A549 (cell line): ENCODE results near the gene SLC11A1. TPM values are rescaled to one million over a fixed set of nuclear protein-coding genes. Genes with fewer than 3 reads are reported as not detected.

Experiments used
- ATAC-seq, 2 experiments: fragments of 200-7000 bp in 1 of 2; fragments of >200 bp in 1 of 2; cut with Nextera tagmentation in 1 of 2; cut with Tn5 transposase in 1 of 2; 3 replicates each; pipeline versions ENCODE4 v1.8.0 to v1.9.1; 2018 to 2020; ENCODE audit warnings: mild to moderate bottlenecking in 1 of 2, moderate library complexity in 1 of 2
- CTCF ChIA-PET: fragments of 300-600 bp; sonication (Branson Sonifier 250); formaldehyde crosslinking; extraction: SDS; loops from one replicate; lab custom pipeline; 2021; ENCODE audit warnings: antibody characterized with exemption, inconsistent platforms; lab: Yijun Ruan, JAX
- POLR2A ChIA-PET: fragments of 350-600 bp; formaldehyde crosslinking; extraction: SDS; loops from one replicate; lab custom pipeline; 2021; ENCODE audit warnings: antibody characterized with exemption, inconsistent platforms; lab: Yijun Ruan, JAX
- DNase-seq, 2 experiments: peaks; one replicate each; pipeline versions ENCODE4 v3.0.0 to v3.0.0-alpha.2; 2011 to 2016; ENCODE audit warnings: low read depth in 1 of 2, low spot score in 1 of 2
- FAIRE-seq: peaks from 2 replicates; lab custom pipeline; 2011; peaks lifted over from hg19 to GRCh38; lab: Jason Lieb, UNC
- H3K27ac ChIP-seq, 2 experiments: fragments of >200 bp; sonication (Bioruptor Twin); formaldehyde crosslinking; 3 replicates each; pipeline ENCODE4 v1.5.1; 2016 to 2017
- H3K4me1 ChIP-seq: fragments of >200 bp; sonication (Bioruptor Twin); formaldehyde crosslinking; 3 replicates; pipeline ENCODE4 v1.6.1; 2016
- H3K4me2 ChIP-seq: fragments of >200 bp; sonication (Bioruptor Twin); formaldehyde crosslinking; 3 replicates; pipeline ENCODE4 v1.6.1; 2016
- H3K4me3 ChIP-seq: fragments of >200 bp; sonication (Bioruptor Twin); formaldehyde crosslinking; 3 replicates; pipeline ENCODE4 v1.5.1; 2016
- H3K9me3 ChIP-seq: fragments of >200 bp; sonication (Bioruptor Twin); formaldehyde crosslinking; 3 replicates; pipeline ENCODE4 v1.6.1; 2016
- BCL3 ChIP-seq: fragments of >200 bp; sonication (Bioruptor Twin); formaldehyde crosslinking; IDR thresholded peaks from 3 replicates; pipeline ENCODE4 v1.6.1; 2016
- CBX2 ChIP-seq: fragments of 200-600 bp; sonication (generic); IDR thresholded peaks from 2 replicates; pipeline ENCODE4 v1.6.1; 2016; ENCODE audit warnings: low read depth, mild to moderate bottlenecking, borderline replicate concordance
- CBX8 ChIP-seq: fragments of 200-600 bp; sonication (generic); IDR thresholded peaks from 2 replicates; pipeline ENCODE4 v1.6.1; 2016
- CEBPB ChIP-seq, 2 experiments: fragments of >200 bp in 1 of 2; sonication (Bioruptor Twin) in 1 of 2; formaldehyde crosslinking in 1 of 2; IDR thresholded peaks; 2 replicates each; pipeline ENCODE4 v1.6.1; 2012 to 2016
- CHD2 ChIP-seq: fragments of 150-350 bp; IDR thresholded peaks from 2 replicates; pipeline ENCODE4 v1.6.1; 2014; ENCODE audit warnings: low read length; ENCODE audit not compliant: partially characterized antibody
- CTCF ChIP-seq: fragments of >200 bp; sonication (Bioruptor Twin); formaldehyde crosslinking; IDR thresholded peaks from 3 replicates; pipeline ENCODE4 v1.5.1; 2016
- EHMT2 ChIP-seq: fragments of 200-600 bp; sonication (generic); IDR thresholded peaks from 2 replicates; pipeline ENCODE4 v1.6.1; 2016; ENCODE audit warnings: antibody characterized with exemption, low read depth, mild to moderate bottlenecking, moderate library complexity
- FOSB ChIP-seq: fragments of 250-450 bp; sonication (Bioruptor Pico); IDR thresholded peaks from 2 replicates; pipeline ENCODE4 v1.5.0; 2020; ENCODE audit warnings: mild to moderate bottlenecking, moderate library complexity
- FOSL2 ChIP-seq, 2 experiments: fragments of 450-650 bp in 1 of 2; fragments of >200 bp in 1 of 2; sonication (Bioruptor Twin) in 1 of 2; formaldehyde crosslinking; IDR thresholded peaks; 2 replicates each; pipeline versions ENCODE4 v1.5.0 to v1.6.1; 2016 to 2020; ENCODE audit warnings: mild to moderate bottlenecking in 1 of 2, moderate library complexity in 1 of 2
- HDAC2 ChIP-seq: fragments of 200-600 bp; sonication (generic); IDR thresholded peaks from 2 replicates; pipeline ENCODE4 v1.6.1; 2016
- JUN ChIP-seq, 2 experiments: fragments of >200 bp; sonication (Bioruptor Twin); formaldehyde crosslinking; IDR thresholded peaks; 2 replicates in 1 of 2; 3 replicates in 1 of 2; pipeline ENCODE4 v1.6.1; 2016 to 2017
- KDM1A ChIP-seq: fragments of 200-600 bp; sonication (generic); IDR thresholded peaks from 2 replicates; pipeline ENCODE4 v1.6.1; 2016; ENCODE audit warnings: low read depth, mild to moderate bottlenecking
- MAFK ChIP-seq: fragments of 450-650 bp; IDR thresholded peaks from 2 replicates; pipeline ENCODE4 v1.6.1; 2014; ENCODE audit not compliant: partially characterized antibody
- MAX ChIP-seq: IDR thresholded peaks from 2 replicates; pipeline ENCODE4 v1.6.1; 2012
- MYC ChIP-seq: IDR thresholded peaks from 2 replicates; pipeline ENCODE4 v1.6.1; 2012; ENCODE audit warnings: mild to moderate bottlenecking, inconsistent platforms, low read length, improper control_type of control experiment, borderline replicate concordance
- NPAS2 ChIP-seq: fragments of 250-450 bp; sonication (Bioruptor Pico); IDR thresholded peaks from 2 replicates; pipeline ENCODE4 v1.8.0; 2022; ENCODE audit warnings: mild to moderate bottlenecking, moderate library complexity, borderline replicate concordance
- NR3C1 ChIP-seq: fragments of >200 bp; sonication (Bioruptor Twin); formaldehyde crosslinking; IDR thresholded peaks from 3 replicates; pipeline ENCODE4 v1.6.1; 2017
- PHF8 ChIP-seq: fragments of 200-600 bp; sonication (generic); IDR thresholded peaks from 2 replicates; pipeline ENCODE4 v1.6.1; 2016; ENCODE audit warnings: low read depth, mild to moderate bottlenecking, antibody characterized with exemption, moderate library complexity, borderline replicate concordance
- POLR2A ChIP-seq: IDR thresholded peaks from 2 replicates; pipeline ENCODE4 v1.6.1; 2012; ENCODE audit warnings: mild to moderate bottlenecking, low read length
- POLR2AphosphoS2 ChIP-seq: conservative IDR thresholded peaks from 2 replicates; pipeline ENCODE4 v1.6.1; 2012; ENCODE audit warnings: low read length, improper control_type of control experiment, inconsistent platforms
- RAD21 ChIP-seq, 2 experiments: fragments of >200 bp in 1 of 2; sonication (Bioruptor Twin) in 1 of 2; formaldehyde crosslinking in 1 of 2; IDR thresholded peaks in 1 of 2; conservative IDR thresholded peaks in 1 of 2; 2 replicates in 1 of 2; 3 replicates in 1 of 2; pipeline ENCODE4 v1.6.1; 2012 to 2018; ENCODE audit warnings: inconsistent platforms in 1 of 2
- RCOR1 ChIP-seq: fragments of 150-350 bp; IDR thresholded peaks from 2 replicates; pipeline ENCODE4 v1.6.1; 2014; ENCODE audit warnings: antibody characterized with exemption, low read length, low read depth
- RNF2 ChIP-seq: fragments of 200-600 bp; sonication (generic); IDR thresholded peaks from 2 replicates; pipeline ENCODE4 v1.6.1; 2016; ENCODE audit warnings: low read depth, mild to moderate bottlenecking, antibody characterized with exemption, moderate library complexity, borderline replicate concordance
- SREBF2 ChIP-seq: fragments of 450-650 bp; IDR thresholded peaks from 2 replicates; pipeline ENCODE4 v1.6.1; 2014; ENCODE audit warnings: mild to moderate bottlenecking, moderate library complexity
- ZNF302 ChIP-seq: fragments of 250-450 bp; sonication (Bioruptor Pico); IDR thresholded peaks from 2 replicates; pipeline ENCODE4 v1.9.0; 2021; ENCODE audit warnings: inconsistent platforms, mild to moderate bottlenecking, moderate library complexity
- WGBS: methylation state at CpG from one replicate; pipeline ENCODE4 v1.1.6; 2017; ENCODE audit errors: missing lambda C conversion rate; 5-methylcytosine and 5-hydroxymethylcytosine counted together
- polyA plus RNA-seq, 4 experiments: library from polyadenylated mRNA; depleted of rRNA in 3 of 4; stranded (reverse); fragments of >200 nt; fragmentation: RNase III in 1 of 4; extraction: RNeasy Plus Mini Kit Qiagen cat#74134 plus additional on column Dnase treatment in 1 of 4; gene quantifications; 2 replicates in 3 of 4; 3 replicates in 1 of 4; pipeline ENCODE4 v1.2.3, GENCODE V29; 2011 to 2017
- TF ChIP-seq, protein P1 (sequence below): fragments of 250-450 bp; sonication (Bioruptor Pico); IDR thresholded peaks from 2 replicates; pipeline ENCODE4 v1.5.0; 2021; ENCODE audit warnings: mild to moderate bottlenecking, moderate library complexity, borderline replicate concordance
- TF ChIP-seq, protein P2 (sequence below): fragments of 150-350 bp; IDR thresholded peaks from 2 replicates; pipeline ENCODE4 v1.6.1; 2014; ENCODE audit warnings: low read depth, mild to moderate bottlenecking, low read length
- TF ChIP-seq, protein P3 (sequence below): fragments of 250-450 bp; sonication (Bioruptor Pico); IDR thresholded peaks from 2 replicates; pipeline ENCODE4 v1.5.0; 2020; ENCODE audit warnings: low read depth, mild to moderate bottlenecking, moderate library complexity

The SLC11A1 gene
- polyA plus RNA-seq, 2 of the 4 experiments (the other 2 are of a cell fraction) = 0.18 to 0.52 TPM

GRCh38 chr2:218432676-218433365 is 50.7 kb downstream of the SLC11A1 start:
- no peak for ATAC-seq
- POLR2A ChIA-PET = no interaction called here
- no peak for FAIRE-seq

DNA sequence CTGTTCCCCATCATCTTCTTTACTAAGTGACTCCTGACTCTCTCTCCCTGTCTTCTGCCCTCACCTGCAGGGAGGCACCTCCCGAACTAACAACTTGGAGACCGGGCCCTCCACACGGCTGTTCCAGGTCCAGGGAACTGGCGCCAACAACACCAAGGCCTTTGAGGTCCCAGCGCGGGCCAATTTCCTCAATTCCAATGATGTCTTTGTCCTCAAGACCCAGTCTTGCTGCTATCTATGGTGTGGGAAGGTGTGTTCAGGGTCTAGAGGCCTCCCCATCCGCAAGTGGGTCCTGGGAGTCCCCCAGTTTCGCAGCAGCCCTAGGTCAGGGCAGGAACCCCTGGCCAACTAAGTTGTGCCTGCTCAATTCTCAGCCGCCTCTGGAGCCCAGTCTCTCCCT is 52.4 kb downstream of the SLC11A1 start:
- H3K9me3 ChIP-seq = no peaks in the 10 kb centered on the region
- ChIA-PET CTCF (no interaction called here), POLR2A (no interaction called here)
- ATAC-seq = no peak
- no peak overlapping the region for H3K4me3 ChIP-seq
- no peaks in the 10 kb centered on the region for H3K4me1 ChIP-seq
- TF ChIP-seq FOSB (CRISPR knock-in tag) = no peak
- no peak for TF ChIP-seq MAFK
- TF ChIP-seq, protein P1, sequence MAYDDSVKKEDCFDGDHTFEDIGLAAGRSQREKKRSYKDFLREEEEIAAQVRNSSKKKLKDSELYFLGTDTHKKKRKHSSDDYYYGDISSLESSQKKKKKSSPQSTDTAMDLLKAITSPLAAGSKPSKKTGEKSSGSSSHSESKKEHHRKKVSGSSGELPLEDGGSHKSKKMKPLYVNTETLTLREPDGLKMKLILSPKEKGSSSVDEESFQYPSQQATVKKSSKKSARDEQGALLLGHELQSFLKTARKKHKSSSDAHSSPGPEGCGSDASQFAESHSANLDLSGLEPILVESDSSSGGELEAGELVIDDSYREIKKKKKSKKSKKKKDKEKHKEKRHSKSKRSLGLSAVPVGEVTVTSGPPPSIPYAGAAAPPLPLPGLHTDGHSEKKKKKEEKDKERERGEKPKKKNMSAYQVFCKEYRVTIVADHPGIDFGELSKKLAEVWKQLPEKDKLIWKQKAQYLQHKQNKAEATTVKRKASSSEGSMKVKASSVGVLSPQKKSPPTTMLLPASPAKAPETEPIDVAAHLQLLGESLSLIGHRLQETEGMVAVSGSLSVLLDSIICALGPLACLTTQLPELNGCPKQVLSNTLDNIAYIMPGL (CRISPR knock-in tag) = no peak
- no peak for TF ChIP-seq RCOR1
- no peak for TF ChIP-seq KDM1A
- no peak for TF ChIP-seq RAD21 (conservative IDR thresholded peaks at IDR 0.05 in 1 of 2, IDR thresholded peaks at IDR 0.05 in 1 of 2)
- TF ChIP-seq RNF2 = no peak
- TF ChIP-seq CHD2 = no peak
- TF ChIP-seq, protein P2, sequence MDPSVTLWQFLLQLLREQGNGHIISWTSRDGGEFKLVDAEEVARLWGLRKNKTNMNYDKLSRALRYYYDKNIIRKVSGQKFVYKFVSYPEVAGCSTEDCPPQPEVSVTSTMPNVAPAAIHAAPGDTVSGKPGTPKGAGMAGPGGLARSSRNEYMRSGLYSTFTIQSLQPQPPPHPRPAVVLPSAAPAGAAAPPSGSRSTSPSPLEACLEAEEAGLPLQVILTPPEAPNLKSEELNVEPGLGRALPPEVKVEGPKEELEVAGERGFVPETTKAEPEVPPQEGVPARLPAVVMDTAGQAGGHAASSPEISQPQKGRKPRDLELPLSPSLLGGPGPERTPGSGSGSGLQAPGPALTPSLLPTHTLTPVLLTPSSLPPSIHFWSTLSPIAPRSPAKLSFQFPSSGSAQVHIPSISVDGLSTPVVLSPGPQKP = no peak
- TF ChIP-seq CTCF = no peak
- no peak for TF ChIP-seq SREBF2
- no peak for TF ChIP-seq MYC
- DNase-seq = no peak
- FAIRE-seq = no peak
- no peak overlapping the region for H3K4me2 ChIP-seq
- H3K27ac ChIP-seq = no peak overlapping the region
- 93% methylated on average over 9 of the region's 9 CpGs for WGBS

More at GRCh38 chr2:218432676-218433365, 50.7 kb downstream of the SLC11A1 start:
- no peaks in the 10 kb centered on the region for H3K9me3 ChIP-seq
- no peaks in the 10 kb centered on the region for H3K4me1 ChIP-seq
- H3K4me3 ChIP-seq = no peak overlapping the region
- no peak overlapping the region for H3K27ac ChIP-seq
- TF ChIP-seq, protein P2 = no peak
- TF ChIP-seq FOSL2 (IDR thresholded peaks at IDR 0.05) (no peak), FOSL2 (CRISPR knock-in tag; IDR thresholded peaks at IDR 0.05) (no peak), BCL3 (no peak), ZNF302 (CRISPR knock-in tag) (no peak), MAX (no peak), POLR2AphosphoS2 (no peak), CHD2 (no peak), CEBPB (IDR thresholded peaks at IDR 0.05) (no peak), HDAC2 (no peak), PHF8 (no peak), NR3C1 (no peak), CBX8 (no peak), EHMT2 (no peak), NPAS2 (CRISPR knock-in tag) (no peak), JUN (IDR thresholded peaks at IDR 0.05) (no peak), RAD21 (conservative IDR thresholded peaks at IDR 0.05 in 1 of 2, IDR thresholded peaks at IDR 0.05 in 1 of 2) (no peak), SREBF2 (no peak), CBX2 (no peak), POLR2A (no peak)
- TF ChIP-seq, protein P3, sequence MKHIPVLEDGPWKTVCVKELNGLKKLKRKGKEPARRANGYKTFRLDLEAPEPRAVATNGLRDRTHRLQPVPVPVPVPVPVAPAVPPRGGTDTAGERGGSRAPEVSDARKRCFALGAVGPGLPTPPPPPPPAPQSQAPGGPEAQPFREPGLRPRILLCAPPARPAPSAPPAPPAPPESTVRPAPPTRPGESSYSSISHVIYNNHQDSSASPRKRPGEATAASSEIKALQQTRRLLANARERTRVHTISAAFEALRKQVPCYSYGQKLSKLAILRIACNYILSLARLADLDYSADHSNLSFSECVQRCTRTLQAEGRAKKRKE (CRISPR knock-in tag) = no peak
- CTCF ChIA-PET = no interaction called here
- WGBS = 93% methylated on average over 8 of the region's 8 CpGs
- H3K4me2 ChIP-seq = no peak overlapping the region
- no peak for DNase-seq
